HEK293 (cell line): ENCODE data around the gene MIA2.
"Not testable (repeated sequence)": the region's sequence is repeated elsewhere in the genome, so short reads cannot be mapped to it uniquely, and the experiment has no call there.

Experiments
- BCL6B ChIP-seq: fragments of 450-650 bp; formaldehyde crosslinking; IDR thresholded peaks from 2 replicates; pipeline ENCODE4 v1.5.1; 2017; ENCODE audit warnings: missing biosample characterization, missing genetic modification characterization
- CTCF ChIP-seq: fragments of 450-650 bp; formaldehyde crosslinking; IDR thresholded peaks from 2 replicates; pipeline ENCODE4 v1.5.1; 2016; ENCODE audit warnings: missing biosample characterization, missing genetic modification characterization
- KLF9 ChIP-seq: fragments of 450-650 bp; formaldehyde crosslinking; IDR thresholded peaks from 2 replicates; pipeline ENCODE4 v1.5.1; 2016; ENCODE audit warnings: missing biosample characterization, missing genetic modification characterization, low read depth
- ZNF133 ChIP-seq: fragments of 450-650 bp; formaldehyde crosslinking; IDR thresholded peaks from 2 replicates; pipeline ENCODE4 v1.5.1; 2016; ENCODE audit warnings: missing biosample characterization, missing genetic modification characterization
- ZNF274 ChIP-seq, 2 experiments: fragments of 200-500 bp in 1 of 2; fragments of 450-650 bp in 1 of 2; sonication (Bioruptor generic) in 1 of 2; formaldehyde crosslinking in 1 of 2; IDR thresholded peaks; 2 replicates each; pipeline versions ENCODE4 v1.5.1 to v1.6.1; 2014 to 2016; ENCODE audit warnings: borderline replicate concordance in 1 of 2, inconsistent platforms in 1 of 2, low read length in 1 of 2, missing biosample characterization in 1 of 2, missing genetic modification characterization in 1 of 2
- ZNF48 ChIP-seq: fragments of 450-650 bp; formaldehyde crosslinking; IDR thresholded peaks from 2 replicates; pipeline ENCODE4 v1.5.1; 2016; ENCODE audit warnings: missing biosample characterization, missing genetic modification characterization

- not testable (repeated sequence) for TF ChIP-seq ZNF274 (IDR thresholded peaks at IDR 0.05; ENCODE audit: low read length); ZNF274 (tag by site-specific recombination; IDR thresholded peaks at IDR 0.05; ENCODE audit: borderline replicate concordance); CTCF (tag by site-specific recombination); BCL6B (tag by site-specific recombination); ZNF48 (tag by site-specific recombination); ZNF133 (tag by site-specific recombination); KLF9 (tag by site-specific recombination)
Observed at GRCh38 chr14:39300389-39300788, 66.7 kb downstream of the MIA2 start.
